Measurements from ENCODE around the gene QSOX2.
A peak's percentile ranks its signal among the peaks of the same experiment; 100 is the strongest.

The QSOX2 gene

DNA sequence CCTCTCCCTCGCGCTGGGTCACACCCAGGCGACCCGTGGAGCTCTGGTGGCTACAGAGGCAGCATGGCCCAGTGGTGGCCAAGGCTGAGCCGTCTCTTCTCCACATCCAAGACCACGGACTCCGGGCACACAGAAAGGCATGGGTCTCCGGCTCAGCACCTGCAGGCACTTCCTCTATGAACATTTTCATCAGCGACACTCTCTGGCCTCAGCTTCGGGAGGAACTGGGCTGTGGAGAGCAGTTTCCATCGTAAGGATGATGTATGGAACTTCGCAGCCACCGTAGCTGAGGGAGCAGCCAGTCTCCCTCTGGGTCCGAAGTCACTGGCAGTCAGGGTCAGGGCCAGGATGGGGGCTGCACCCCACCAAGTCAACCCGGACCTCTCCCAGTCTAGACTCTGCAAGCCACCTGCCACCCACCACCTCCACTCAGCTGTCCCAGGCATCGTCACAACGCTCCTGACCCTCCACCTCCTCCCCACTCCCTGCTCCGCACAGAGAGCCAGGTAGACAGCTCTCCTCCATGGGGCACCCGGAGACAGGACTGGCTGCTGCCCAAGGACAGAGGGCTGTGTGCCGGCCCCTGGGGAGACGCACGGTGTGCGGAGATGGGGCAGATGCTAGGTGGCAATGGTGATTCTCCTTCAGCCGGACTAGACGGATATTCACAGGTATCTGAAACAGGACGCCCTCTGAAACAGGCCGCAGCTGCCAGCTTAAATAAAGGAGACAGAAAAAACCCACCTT lies 9.7 kb downstream of the QSOX2 start:
- no peak for DNase-seq

GRCh38 chr9:136235171-136235570 lies 10.4 kb downstream of the QSOX2 start:
- DNase-seq: no peak

DNA sequence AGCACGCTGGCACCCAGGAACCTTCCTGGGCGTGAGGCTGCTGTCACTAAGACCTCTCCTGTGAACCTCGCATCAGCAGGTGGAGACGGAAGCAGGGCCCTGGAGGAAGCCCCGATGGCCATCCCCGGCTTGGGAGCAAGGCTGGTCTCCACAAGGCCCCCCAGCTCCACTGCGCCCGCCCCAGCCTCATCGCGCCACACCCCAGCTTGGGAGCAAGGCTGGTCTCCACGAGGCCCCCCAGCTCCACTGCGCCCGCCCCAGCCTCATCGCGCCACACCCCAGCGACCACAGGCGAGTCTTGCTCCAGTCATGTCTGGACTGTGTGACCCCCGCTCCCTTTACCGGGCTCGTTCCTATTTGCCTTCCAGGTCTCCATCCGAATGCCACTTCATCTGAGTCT lies 11.0 kb downstream of the QSOX2 start:
- DNase-seq: no peak

DNA sequence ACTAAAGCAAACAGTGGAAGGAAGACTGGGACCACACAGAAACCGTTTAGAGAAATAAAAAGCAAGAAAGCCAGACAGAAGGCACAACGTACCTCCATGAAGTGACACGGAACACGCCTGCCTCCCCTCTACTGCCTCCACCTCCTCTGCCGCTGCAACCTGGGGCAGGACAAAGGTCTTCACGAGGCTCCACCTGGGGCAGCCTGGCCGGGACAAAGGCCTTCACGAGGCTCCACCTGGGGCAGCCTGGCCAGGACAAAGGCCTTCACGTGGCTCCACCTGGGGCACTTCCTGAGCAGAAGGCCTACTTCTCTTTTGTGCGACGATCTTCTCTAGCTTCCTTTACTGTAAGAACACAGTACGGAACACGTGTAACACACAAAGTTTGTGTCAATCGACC lies 11.7 kb downstream of the QSOX2 start:
- no peak for DNase-seq

DNA sequence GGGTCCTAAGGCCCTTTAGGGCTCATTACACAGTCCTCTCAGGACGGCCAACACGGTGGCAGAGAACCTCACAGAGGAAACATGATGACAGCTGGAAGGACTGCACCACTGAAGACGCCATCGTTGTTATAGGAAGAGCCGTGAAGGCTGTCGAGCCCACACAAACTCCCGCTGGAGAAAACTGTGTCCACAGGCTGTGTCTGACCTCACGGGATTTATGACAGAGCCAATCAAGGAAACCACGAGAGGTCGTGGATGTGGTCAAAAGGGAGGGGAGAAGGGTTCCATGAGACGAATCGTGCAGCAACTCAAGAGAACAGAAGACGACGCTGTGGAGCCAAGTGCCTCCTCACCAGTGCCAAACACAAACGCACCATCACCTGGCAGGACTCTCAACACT lies 12.2 kb downstream of the QSOX2 start:
- DNase-seq: no peak

DNA sequence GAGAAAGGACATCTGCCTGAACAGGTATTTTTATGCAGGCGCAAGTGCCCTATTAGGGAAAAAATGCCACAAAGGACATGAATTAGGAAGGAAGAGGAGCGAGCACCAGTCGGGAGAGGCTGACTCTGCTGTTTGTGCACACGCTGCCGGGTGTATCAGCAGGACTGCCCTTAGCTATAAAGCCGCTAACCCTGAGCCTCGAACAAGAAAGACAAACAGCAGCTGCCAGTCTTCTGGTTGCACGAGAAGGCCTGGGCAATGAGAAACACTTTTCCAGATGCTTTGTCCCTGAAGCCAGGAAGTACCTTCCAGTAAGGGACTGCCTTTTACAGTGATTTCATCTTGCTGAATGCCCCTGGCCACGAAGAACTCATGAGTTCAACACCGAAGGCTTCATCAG lies 12.6 kb downstream of the QSOX2 start:
- no peak for DNase-seq

- DNase-seq: no peak
Observed at GRCh38 chr9:136231478-136232297, 13.9 kb downstream of the QSOX2 start.

DNA sequence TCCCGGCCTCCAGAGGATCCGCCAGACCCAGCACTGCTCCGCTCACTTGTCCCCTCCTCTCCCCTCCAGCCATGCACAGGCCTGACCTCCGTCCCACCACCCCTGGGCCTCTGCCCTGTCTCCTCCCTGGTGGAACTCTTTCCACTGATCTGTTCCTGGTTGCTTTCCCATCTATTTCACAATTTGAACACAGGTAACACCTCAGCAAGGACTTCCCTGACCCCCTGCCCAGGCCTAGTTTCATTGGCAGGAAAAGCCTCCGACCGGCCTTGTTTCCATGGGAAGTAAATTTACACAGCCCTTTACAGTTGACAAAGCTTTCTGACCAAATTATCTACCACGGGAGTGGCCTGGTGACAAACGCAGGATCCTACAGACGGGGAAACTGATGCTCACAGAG lies 14.8 kb downstream of the QSOX2 start:
- no peak for DNase-seq

GRCh38 chr9:136230365-136230764 lies 15.2 kb downstream of the QSOX2 start:
- no peak for DNase-seq

DNA sequence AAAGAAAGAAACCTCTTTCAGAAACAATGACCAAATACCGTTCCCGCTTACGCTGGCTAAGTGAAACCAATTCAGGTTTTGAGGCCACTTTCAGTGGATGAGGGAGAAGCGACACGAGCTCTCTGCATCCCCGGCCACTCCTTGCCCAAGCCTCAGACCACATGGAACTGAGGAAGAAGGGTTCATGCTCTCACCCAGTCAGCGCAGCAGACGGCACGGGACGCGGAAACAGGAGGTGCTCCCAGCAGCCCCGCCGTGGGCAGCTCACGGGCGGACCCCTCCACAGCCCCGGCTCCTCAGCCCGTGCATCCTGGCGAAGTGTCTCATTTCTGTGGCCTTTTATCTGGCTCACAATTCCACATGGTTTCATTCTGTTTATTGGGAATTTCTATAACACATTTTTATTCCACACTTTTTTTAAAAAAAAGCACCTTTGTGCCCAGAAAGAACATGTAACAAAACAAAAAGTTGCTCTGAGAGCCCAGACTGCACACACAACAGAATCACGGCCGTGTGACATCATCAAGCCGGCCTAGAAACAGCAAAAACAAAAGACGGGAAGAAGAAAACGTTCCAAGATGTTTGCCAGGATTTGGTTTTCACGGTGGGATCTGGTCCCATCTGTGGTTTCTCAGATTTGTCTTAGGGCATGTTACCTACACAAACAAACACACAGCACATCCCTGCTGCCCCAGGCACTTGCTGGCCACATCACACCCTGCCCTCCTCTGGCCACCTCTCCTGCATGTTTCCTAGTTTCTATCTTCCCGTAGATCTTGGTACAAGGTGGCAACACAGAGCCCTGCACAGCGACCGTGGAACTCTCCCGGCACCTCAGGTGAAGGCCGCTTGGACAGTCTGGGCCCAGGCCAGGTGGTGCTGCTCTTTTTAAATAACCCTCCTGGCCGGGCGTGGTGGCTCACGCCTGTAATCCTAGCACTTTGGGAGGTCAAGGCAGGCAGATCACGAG lies 16.2 kb downstream of the QSOX2 start:
- DNase-seq: no peak

- no peak for DNase-seq
Observed at GRCh38 chr9:136228107-136228875, 17.3 kb downstream of the QSOX2 start.

GRCh38 chr9:136226680-136227407 lies 18.8 kb downstream of the QSOX2 start:
- no peak for DNase-seq

GRCh38 chr9:136225748-136226679 lies 19.6 kb downstream of the QSOX2 start:
- peak; percentile 43 for DNase-seq

- DNase-seq: no peak
Observed at GRCh38 chr9:136225366-136225747, 20.3 kb downstream of the QSOX2 start.

DNA sequence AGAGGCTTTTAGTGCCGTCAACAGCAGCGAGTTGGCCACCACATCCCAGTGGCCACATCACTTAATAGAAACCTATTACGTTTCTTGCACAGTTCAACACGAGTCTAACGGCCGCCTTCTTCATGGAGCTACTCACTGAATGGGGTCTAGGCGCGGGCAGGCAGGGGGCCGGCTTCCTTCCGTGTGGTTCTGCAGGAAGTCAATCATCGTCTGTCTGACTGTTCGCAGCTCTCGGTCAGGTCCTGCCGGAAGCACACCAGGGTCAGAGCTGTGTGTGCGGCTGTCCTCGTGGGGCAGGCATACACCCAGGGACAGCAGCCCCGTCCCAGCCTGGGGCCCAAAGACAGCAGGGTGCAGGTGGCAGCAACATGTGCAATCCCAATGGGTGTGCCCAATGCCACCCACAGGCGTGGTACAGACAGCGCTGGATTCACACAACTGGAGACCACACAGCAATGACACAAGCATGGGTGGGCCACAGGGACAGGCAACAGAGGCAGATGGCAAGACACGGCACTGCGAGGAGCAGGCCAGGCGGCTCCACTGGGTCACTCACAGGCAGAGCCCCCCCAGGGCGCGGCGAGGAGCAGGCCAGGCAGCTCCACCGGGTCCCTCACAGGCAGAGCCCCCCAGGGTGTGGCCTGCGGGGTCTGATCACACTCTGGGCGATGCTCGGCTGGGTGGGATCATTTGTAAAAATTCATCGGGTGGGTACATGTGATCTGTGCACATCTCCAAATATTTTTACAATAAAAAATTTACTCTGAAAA lies 21.6 kb downstream of the QSOX2 start:
- no peak for DNase-seq

DNA sequence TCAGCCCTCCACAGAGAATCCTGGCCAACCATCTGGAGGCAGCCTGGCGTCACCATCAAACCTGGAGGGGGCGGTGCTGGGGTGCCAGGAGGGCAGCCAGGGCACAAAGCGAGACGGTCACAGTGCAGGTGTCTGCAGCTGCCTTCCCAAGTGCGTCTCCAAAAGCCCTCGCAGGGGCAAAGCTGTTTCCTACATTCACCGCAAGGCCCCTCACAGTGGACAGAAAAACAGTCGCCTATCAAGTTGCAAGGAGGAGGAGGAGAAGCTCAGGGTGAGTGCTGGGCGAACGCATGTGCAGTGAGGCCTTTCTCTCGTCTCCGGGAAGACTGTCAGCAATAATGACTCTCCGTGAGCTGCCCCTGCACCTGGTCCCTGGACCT lies 22.7 kb downstream of the QSOX2 start:
- no peak for DNase-seq

GRCh38 chr9:136222166-136222905 lies 23.3 kb downstream of the QSOX2 start:
- DNase-seq: no peak

- DNase-seq: no peak
Observed at GRCh38 chr9:136220017-136220729, 25.4 kb downstream of the QSOX2 start.

Measured in NCI-H146 (cell line).